K562 (cell line): ENCODE measurements around the gene CCR7. TPM values are rescaled to one million over a fixed set of nuclear protein-coding genes. Genes with fewer than 3 reads are reported as not detected.

Source experiments
- ADNP ChIP-seq: fragments of 200-800 bp; sonication (Bioruptor generic); IDR thresholded peaks from 2 replicates; pipeline ENCODE4 v1.6.1; 2016; ENCODE audit warnings: missing genetic modification characterization, missing compliant biosample characterization
- CHD2 ChIP-seq: IDR thresholded peaks from 2 replicates; pipeline ENCODE4 v1.6.1; 2011; ENCODE audit warnings: low read depth, low read length
- CTBP1 ChIP-seq: fragments of 450-650 bp; IDR thresholded peaks from 2 replicates; pipeline ENCODE4 v1.6.1; 2016; ENCODE audit warnings: borderline replicate concordance
- GATAD2A ChIP-seq: fragments of 450-650 bp; IDR thresholded peaks from 2 replicates; pipeline ENCODE4 v1.6.1; 2017
- HDAC6 ChIP-seq: IDR thresholded peaks from 2 replicates; pipeline ENCODE4 v1.6.1; 2012; ENCODE audit warnings: low read depth, mild to moderate bottlenecking, control low read depth, inconsistent platforms, low read length, moderate library complexity
- HNRNPL ChIP-seq: fragments of 200-400 bp; formaldehyde crosslinking; IDR thresholded peaks from 2 replicates; pipeline ENCODE4 v1.6.1; 2017; ENCODE audit warnings: low read depth, mild to moderate bottlenecking, low read length
- KHSRP ChIP-seq: fragments of 450-650 bp; IDR thresholded peaks from 2 replicates; pipeline ENCODE4 v1.6.1; 2017
- MAZ ChIP-seq, 2 experiments: fragments of 450-650 bp in 1 of 2; sonication (generic) in 1 of 2; formaldehyde crosslinking; IDR thresholded peaks in 1 of 2; conservative IDR thresholded peaks in 1 of 2; 2 replicates each; pipeline versions ENCODE4 v1.4.0 to v1.5.0; 2020; ENCODE audit warnings: mild to moderate bottlenecking in 1 of 2, missing genetic modification reagents in 1 of 2
- MCM7 ChIP-seq, 2 experiments: fragments of 450-650 bp; IDR thresholded peaks; 2 replicates each; pipeline ENCODE4 v1.6.1; 2016 to 2018
- MTF1 ChIP-seq: fragments of 250-450 bp; sonication (Bioruptor Pico); IDR thresholded peaks from 2 replicates; pipeline ENCODE4 v1.9.0; 2021; ENCODE audit warnings: moderate library complexity, mild to moderate bottlenecking, inconsistent platforms, borderline replicate concordance
- MXI1 ChIP-seq: IDR thresholded peaks from 2 replicates; pipeline ENCODE4 v1.6.1; 2011; ENCODE audit warnings: low read depth, mild to moderate bottlenecking, improper control_type of control experiment, low read length
- NFE2L1 ChIP-seq: fragments of 450-650 bp; IDR thresholded peaks from 2 replicates; pipeline ENCODE4 v1.6.1; 2016; ENCODE audit warnings: missing genetic modification characterization, low read depth, mild to moderate bottlenecking, missing compliant biosample characterization, moderate library complexity, borderline replicate concordance
- NR3C1 ChIP-seq: sonication (generic); formaldehyde crosslinking; IDR thresholded peaks from 2 replicates; pipeline ENCODE4 v1.8.1; 2022; ENCODE audit warnings: missing genetic modification reagents
- RFX7 ChIP-seq: fragments of 250-450 bp; sonication (Bioruptor Pico); IDR thresholded peaks from 2 replicates; pipeline ENCODE4 v1.5.1; 2021; ENCODE audit warnings: mild to moderate bottlenecking
- SMARCA5 ChIP-seq: fragments of 450-650 bp; IDR thresholded peaks from 2 replicates; pipeline ENCODE4 v1.6.1; 2016
- SMARCC2 ChIP-seq: fragments of 450-650 bp; IDR thresholded peaks from 2 replicates; pipeline ENCODE4 v1.6.1; 2017; ENCODE audit warnings: antibody characterized with exemption, moderate library complexity, mild to moderate bottlenecking, low read depth
- ZNF277 ChIP-seq: fragments of 250-450 bp; sonication (Bioruptor Pico); IDR thresholded peaks from 2 replicates; pipeline ENCODE4 v1.8.0; 2022; ENCODE audit warnings: inconsistent platforms, mild to moderate bottlenecking, moderate library complexity, borderline replicate concordance
- polyA plus RNA-seq, 8 experiments: library from polyadenylated mRNA; depleted of rRNA in 4 of 8; stranded (reverse) in 5 of 8; unstranded in 3 of 8; fragments of >200 nt; fragmentation: Nextera tagmentation in 2 of 8; fragmentation: Illumina TruSeq in 1 of 8; extraction: Ambion mirVana in 2 of 8; extraction: Trizol in 1 of 8; gene quantifications; 2 replicates each; pipeline versions ENCODE4 v1.2.1 to v1.2.3, GENCODE V29; 2011 to 2014; ENCODE audit warnings: inconsistent platforms in 1 of 8, missing spikeins in 1 of 8
- total RNA-seq, 7 experiments: library from RNA; depleted of rRNA in 6 of 7; stranded (reverse); fragments of >200 nt in 6 of 7; fragmentation: Illumina TruSeq in 2 of 7; extraction: Trizol in 2 of 7; gene quantifications; 2 replicates each; pipeline versions ENCODE4 v1.2.1 to v1.2.3, GENCODE V29; 2011 to 2021; ENCODE audit warnings: low replicate concordance in 1 of 7
- TF ChIP-seq, protein P1 (sequence below): IDR thresholded peaks from 2 replicates; pipeline ENCODE4 v1.6.1; 2012; ENCODE audit warnings: low read depth, low read length, improper control_type of control experiment, borderline replicate concordance
- TF ChIP-seq, protein P2 (sequence below): fragments of 200-800 bp; sonication (Bioruptor generic); IDR thresholded peaks from 2 replicates; pipeline ENCODE4 v1.6.1; 2017; ENCODE audit warnings: missing genetic modification characterization, missing compliant biosample characterization
- TF ChIP-seq, protein P3 (sequence below): sonication (generic); formaldehyde crosslinking; IDR thresholded peaks from 2 replicates; pipeline ENCODE4 v1.8.0; 2022; ENCODE audit warnings: mild to moderate bottlenecking, missing genetic modification reagents

CCR7 gene
- total and polyA plus RNA-seq, 9 of the 15 experiments (the other 6 are each of a cell fraction or from before 2014, with no cell fraction given) = 0.14 to 1.4 (median 0.56) TPM

- TF ChIP-seq, protein P1, sequence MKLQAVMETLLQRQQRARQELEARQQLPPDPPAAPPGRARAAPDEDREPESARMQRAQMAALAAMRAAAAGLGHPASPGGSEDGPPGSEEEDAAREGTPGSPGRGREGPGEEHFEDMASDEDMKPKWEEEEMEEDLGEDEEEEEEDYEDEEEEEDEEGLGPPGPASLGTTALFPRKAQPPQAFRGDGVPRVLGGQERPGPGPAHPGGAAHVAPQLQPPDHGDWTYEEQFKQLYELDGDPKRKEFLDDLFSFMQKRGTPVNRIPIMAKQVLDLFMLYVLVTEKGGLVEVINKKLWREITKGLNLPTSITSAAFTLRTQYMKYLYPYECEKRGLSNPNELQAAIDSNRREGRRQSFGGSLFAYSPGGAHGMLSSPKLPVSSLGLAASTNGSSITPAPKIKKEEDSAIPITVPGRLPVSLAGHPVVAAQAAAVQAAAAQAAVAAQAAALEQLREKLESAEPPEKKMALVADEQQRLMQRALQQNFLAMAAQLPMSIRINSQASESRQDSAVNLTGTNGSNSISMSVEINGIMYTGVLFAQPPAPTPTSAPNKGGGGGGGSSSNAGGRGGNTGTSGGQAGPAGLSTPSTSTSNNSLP = no peak
- TF ChIP-seq CHD2 (no peak), NFE2L1 (tag) (no peak), CTBP1 (peak; percentile 88), HDAC6 (no peak), HNRNPL (no peak), SMARCC2 (no peak; the same call in 1 of the 2 replicates), SMARCA5 (no peak), MXI1 (no peak), KHSRP (no peak), MCM7 (IDR thresholded peaks at IDR 0.05) (no peak), GATAD2A (no peak), NR3C1 (CRISPR knock-in tag) (no peak), MAZ (CRISPR knock-in tag; conservative IDR thresholded peaks at IDR 0.05 in 1 of 2, IDR thresholded peaks at IDR 0.05 in 1 of 2) (peak; percentile 35 to 80; a peak in 2 of 4 replicates), ADNP (tag) (no peak), MTF1 (CRISPR knock-in tag) (no peak), ZNF277 (CRISPR knock-in tag) (no peak), RFX7 (CRISPR knock-in tag) (no peak)
- TF ChIP-seq, protein P2, sequence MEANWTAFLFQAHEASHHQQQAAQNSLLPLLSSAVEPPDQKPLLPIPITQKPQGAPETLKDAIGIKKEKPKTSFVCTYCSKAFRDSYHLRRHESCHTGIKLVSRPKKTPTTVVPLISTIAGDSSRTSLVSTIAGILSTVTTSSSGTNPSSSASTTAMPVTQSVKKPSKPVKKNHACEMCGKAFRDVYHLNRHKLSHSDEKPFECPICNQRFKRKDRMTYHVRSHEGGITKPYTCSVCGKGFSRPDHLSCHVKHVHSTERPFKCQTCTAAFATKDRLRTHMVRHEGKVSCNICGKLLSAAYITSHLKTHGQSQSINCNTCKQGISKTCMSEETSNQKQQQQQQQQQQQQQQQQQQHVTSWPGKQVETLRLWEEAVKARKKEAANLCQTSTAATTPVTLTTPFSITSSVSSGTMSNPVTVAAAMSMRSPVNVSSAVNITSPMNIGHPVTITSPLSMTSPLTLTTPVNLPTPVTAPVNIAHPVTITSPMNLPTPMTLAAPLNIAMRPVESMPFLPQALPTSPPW (CRISPR knock-in tag) = peak; percentile 77
- TF ChIP-seq, protein P3, sequence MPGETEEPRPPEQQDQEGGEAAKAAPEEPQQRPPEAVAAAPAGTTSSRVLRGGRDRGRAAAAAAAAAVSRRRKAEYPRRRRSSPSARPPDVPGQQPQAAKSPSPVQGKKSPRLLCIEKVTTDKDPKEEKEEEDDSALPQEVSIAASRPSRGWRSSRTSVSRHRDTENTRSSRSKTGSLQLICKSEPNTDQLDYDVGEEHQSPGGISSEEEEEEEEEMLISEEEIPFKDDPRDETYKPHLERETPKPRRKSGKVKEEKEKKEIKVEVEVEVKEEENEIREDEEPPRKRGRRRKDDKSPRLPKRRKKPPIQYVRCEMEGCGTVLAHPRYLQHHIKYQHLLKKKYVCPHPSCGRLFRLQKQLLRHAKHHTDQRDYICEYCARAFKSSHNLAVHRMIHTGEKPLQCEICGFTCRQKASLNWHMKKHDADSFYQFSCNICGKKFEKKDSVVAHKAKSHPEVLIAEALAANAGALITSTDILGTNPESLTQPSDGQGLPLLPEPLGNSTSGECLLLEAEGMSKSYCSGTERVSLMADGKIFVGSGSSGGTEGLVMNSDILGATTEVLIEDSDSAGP (CRISPR knock-in tag) = no peak
Observed at GRCh38 chr17:40553694-40554534, 11.4 kb downstream of the CCR7 start (continued).
